ENCODE results near the gene EIF4G1.

Gene EIF4G1

DNA sequence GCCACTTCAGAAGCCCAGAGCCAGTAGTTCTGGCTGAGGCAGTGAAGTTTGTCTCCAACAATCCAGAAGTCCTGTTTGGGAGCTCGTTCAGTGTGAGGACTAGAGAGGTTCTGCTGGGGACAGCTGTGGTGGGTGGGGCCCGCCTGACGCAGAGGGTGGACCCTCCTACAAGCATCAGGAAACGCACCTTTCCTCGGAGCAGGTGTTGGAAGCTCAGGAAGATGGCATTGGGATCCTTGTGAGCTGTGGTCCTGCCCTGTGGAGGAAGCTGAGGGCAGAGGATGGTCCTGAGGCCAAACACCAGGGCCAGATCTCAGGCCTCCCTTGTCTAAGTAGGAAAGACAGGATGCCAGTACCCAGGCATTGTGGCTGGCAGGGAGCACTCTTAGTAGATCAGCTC is 58.5 kb downstream of the EIF4G1 start:
- DNase-seq: no peak

DNA sequence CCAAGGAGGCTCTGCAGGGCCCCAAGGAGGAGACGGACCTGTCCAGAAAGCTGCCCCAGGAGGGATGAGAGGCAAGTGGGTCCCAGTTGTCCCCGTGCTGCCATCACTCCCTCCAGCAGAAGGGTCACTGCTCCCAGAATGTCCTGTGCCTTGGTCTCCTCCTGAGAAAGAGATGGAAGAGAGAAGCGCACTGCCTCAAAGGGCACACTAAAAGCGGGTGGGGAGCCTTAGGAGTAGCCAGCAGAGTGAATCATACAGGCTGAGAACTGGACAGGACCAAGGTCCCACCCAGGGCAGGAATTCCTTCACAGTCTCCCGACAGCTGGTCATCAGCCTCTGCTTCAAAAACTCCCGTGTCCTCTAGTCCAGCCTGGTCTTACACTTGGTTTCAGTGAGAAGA is 59.0 kb downstream of the EIF4G1 start:
- DNase-seq: no peak

DNA sequence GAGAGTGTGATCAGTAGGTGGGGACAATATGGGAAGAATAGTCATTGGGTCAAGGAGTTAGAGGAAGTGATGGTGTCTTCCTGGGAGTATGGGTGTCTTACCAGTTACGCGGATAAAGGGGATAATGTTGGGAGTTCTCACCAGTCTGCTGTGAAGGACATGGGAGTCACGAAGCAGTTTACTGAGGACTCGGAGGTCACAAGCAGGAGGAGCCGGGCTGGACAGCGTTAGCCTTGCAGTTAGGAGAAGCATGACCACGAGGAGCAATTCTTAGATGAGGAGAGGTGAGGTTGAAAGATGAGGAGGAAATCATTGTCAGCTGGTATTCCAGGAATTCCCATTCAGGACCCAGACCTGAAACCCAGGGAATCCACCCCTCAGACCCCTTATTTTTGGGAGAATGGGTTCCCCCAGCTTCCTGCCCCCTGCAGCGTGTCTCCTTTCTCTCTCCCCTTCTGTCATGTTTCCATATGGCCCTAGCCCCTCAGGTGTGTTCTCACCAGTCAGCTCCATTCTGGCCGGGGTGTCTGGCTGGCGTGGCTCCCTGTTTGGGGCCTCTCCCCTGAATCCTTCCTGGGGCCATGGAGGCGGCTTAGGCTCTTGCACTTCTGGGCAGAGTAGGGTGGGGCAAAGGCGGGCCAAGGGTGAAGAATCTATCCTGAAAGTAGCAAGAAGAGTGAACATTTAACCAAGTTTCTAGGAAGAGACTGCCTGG is 61.5 kb downstream of the EIF4G1 start:
- DNase-seq: no peak

DNA sequence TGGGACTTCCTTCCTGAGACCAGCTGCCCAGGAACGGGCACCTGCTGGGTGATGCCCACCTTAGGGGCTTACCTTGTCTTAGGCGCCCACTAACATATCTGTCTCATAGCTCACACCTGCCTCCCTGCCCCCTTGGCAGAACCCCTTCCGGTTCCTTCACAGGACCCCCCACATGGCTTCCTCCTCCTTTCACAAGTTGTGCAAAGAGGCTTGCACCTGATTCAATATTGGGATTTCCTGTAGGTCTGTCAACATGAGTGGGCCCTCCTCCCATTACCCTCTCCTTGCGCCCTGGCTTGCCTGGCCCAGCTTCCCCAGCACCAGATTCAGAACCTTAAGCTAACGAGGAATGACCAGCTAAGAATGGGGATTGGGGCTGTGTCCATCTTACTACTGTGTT is 63.0 kb downstream of the EIF4G1 start:
- DNase-seq: no peak

DNA sequence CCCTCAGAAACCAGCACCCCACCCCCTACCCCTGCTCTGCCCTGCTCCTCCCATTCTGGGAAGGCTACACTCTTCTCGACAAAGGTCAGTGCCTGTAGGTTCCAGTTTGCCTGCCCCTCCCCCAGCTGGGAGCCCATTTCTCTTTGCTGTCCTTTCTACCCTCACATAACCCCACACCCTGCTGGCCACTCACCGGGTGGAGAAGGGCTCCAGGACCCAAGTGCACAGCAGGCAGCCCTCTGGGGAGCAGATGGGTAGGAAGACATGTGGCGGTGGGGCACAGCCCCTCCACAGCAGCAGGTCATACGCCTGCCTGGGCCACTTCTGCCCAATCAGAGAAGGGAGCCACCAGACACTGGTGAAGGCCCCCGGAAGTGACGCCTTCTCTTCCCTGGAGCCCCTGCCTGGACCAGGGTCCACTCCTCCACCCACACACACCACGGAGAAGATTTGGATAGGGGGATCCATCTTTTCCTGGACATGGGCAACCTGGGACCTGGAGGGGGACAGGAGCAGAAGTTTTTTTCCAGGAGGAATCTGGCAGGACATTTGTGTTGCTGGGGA is 63.6 kb downstream of the EIF4G1 start, which contains the start of gene THPO:
Gene THPO, minus strand, starts transcription at position 326 of the 564 bp plus-strand sequence. CDS start 1,948 bp downstream, outside the sequence.
- DNase-seq: no peak

DNA sequence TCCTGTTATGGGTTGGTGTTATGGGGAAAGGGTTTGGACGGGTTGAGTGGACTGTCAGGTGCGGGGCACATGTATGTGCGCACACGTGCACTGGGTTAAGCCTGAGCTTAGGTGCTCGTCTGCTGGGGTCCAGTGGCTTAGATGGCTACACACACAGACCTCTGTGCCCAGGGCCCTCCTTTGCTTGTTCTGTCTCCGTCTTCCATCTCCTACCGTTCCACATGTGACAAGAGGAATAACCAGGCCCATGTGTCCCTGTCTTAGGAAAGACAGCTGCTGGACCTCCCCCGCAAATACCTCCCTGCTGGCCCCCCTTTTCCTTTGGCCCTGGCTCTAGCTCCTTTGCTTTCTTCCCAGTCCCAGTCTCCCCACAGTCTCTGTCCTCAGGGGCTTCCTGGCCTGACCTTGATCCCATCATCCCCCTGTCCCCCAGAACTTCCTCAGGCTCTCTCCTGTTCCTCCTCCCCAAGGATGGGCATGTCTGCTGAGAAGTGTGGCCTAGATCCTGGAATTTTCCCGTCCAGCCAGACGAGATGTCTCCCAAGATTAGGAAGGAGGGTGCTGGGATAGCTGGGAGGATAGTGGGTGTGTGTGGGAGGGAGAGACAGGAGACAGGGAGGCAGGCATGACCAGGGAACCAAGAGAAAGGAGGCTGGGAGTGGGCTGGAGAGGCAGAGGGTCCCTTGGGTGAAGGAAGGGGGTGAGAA is 64.4 kb downstream of the EIF4G1 start:
- DNase-seq: no peak

DNA sequence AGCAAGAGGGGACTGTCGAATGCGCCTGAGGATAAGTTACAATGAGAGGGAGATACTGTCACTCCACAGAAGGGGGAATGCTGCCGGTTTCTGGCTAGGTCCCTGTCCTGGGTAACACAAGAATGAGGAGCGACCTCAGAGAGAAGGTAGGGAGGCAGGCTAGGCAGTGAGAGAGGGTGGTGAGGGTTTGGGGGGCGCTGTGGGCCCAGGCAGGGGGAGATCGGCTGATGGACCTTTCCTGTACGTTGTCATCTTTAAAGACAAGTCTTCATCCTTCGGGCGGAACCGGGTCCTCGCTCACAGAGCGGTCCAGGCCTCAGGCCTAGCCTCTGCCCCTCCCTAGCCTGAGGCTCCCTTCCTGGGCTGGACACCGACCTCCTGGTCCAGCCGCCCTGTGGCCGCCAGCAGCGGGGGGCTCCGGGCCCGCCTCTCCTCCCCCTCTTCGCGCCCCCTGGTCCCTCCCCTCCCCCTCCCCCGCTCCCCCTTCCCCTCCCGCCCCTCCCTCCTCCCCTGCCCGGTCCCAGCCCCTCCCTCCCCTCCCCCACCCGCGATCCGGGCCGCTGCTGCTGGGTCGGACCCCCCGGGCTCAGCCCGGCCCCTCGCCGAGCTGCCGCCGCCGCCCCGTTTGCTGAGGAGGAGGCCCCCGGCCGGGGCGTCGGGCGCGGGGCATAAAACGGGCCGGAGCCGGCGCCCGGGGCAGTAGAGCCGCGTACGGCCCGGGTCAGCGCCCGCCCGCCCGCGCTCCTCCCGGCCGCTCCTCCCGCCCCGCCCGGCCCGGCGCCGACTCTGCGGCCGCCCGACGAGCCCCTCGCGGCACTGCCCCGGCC is 65.2 kb downstream of the EIF4G1 start, which contains the start of gene CHRD:
Gene CHRD, plus strand, starts transcription at position 697 of the 827 bp plus-strand sequence. CDS start 265 bp downstream, outside the sequence.
- no peak for DNase-seq

DNA sequence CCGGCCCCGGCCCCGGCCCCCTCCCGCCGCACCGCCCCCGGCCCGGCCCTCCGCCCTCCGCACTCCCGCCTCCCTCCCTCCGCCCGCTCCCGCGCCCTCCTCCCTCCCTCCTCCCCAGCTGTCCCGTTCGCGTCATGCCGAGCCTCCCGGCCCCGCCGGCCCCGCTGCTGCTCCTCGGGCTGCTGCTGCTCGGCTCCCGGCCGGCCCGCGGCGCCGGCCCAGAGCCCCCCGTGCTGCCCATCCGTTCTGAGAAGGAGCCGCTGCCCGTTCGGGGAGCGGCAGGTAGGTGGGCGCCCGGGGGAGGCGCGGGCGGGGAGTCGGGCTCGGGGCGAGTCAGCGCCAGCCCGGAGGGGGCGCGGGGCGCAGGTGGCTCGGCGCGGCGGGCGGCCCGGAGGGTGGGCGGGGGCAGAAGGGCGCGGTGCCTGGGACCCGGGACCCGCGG is 65.8 kb downstream of the EIF4G1 start:
- DNase-seq: no peak

DNA sequence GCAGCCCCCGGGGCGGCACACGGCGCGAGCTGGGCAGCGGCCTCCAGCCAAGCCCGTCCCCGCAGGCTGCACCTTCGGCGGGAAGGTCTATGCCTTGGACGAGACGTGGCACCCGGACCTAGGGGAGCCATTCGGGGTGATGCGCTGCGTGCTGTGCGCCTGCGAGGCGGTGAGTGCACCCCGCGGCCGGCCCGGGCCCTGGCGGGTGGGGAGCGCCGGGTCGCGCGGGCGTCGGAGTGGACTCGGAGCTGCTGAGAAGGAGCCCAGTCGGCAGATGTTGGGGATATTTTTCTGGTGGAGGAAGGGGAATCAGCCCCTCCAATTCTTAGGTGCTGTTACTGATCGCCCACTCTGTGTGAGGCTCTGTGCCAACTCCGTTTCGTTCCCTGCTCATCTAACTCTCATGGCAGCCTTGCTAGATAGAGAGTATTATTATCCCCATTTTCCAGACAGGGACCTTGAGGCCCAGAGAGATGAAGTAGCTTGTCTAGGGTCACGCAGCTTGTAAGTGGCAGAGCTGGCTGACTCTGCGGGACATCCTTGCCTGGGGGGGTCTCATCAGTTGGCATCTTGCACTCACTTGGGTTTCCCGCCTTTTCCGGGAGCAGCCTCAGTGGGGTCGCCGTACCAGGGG is 66.3 kb downstream of the EIF4G1 start:
- no peak for DNase-seq

DNA sequence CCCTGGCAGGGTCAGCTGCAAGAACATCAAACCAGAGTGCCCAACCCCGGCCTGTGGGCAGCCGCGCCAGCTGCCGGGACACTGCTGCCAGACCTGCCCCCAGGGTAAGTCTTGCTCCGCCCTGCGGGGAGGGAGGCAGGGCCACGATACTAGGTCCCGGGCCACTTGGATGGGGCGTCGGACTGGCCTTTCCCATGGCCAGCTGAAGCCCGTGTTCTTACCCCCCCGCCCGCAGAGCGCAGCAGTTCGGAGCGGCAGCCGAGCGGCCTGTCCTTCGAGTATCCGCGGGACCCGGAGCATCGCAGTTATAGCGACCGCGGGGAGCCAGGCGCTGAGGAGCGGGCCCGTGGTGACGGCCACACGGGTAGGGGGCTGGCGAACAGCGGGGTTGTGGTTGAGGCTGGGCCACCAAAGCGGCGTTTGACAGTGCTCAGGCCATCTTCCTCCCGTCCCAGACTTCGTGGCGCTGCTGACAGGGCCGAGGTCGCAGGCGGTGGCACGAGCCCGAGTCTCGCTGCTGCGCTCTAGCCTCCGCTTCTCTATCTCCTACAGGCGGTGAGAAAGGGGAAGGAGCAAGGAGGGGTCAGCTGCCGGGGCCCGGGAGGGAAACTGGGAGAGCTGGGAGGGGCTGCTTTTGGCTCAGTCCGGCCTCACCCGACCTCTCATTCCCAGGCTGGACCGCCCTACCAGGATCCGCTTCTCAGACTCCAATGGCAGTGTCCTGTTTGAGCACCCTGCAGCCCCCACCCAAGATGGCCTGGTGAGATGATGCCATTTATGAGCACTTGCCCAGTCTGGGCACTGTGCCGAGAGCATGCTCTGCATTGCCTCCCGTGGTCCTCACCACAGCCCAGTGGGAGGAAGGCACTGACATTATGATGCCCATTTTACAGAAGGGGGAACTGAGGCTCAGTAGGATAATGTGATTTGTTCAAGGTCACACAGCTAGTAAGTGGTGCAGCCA is 67.1 kb downstream of the EIF4G1 start:
- DNase-seq: no peak

DNA sequence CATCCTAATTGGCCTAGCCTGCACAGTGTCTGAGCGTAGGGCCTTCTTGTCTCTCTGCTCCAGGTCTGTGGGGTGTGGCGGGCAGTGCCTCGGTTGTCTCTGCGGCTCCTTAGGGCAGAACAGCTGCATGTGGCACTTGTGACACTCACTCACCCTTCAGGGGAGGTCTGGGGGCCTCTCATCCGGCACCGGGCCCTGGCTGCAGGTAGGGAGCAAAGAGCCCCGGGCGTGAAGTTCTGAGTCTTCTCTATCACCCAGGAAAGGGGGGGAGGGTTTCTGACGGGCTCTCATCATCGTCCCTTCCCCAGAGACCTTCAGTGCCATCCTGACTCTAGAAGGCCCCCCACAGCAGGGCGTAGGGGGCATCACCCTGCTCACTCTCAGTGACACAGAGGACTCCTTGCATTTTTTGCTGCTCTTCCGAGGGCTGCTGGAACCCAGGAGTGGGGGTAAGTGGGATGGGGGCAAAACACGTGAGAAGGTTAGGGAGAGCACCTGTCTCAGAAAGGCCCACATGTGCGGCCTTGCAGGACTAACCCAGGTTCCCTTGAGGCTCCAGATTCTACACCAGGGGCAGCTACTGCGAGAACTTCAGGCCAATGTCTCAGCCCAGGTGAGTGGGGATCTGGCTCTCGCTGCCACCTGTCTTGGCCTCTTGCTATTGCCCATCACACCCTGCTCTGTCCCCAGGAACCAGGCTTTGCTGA is 68.1 kb downstream of the EIF4G1 start:
- DNase-seq: no peak

DNA sequence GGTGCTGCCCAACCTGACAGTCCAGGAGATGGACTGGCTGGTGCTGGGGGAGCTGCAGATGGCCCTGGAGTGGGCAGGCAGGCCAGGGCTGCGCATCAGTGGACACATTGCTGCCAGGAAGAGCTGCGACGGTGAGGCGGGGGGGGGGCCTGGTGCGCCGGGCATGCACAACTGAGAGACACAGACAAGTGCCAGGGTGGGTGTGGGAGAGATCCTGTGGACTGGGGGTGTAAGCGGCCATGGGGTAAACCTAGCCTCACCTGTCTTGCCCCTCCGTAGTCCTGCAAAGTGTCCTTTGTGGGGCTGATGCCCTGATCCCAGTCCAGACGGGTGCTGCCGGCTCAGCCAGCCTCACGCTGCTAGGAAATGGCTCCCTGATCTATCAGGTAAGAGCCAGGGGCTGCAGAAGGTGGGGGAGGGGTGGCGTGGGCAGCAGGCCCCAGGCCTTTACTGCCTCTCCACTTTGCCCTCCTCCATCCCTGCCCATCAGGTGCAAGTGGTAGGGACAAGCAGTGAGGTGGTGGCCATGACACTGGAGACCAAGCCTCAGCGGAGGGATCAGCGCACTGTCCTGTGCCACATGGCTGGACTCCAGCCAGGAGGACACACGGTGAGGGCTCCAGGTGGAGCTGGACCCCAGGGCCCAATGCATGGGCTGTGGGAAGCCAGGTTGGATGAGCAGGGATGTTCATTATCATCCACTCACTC is 68.8 kb downstream of the EIF4G1 start:
- no peak for DNase-seq

DNA sequence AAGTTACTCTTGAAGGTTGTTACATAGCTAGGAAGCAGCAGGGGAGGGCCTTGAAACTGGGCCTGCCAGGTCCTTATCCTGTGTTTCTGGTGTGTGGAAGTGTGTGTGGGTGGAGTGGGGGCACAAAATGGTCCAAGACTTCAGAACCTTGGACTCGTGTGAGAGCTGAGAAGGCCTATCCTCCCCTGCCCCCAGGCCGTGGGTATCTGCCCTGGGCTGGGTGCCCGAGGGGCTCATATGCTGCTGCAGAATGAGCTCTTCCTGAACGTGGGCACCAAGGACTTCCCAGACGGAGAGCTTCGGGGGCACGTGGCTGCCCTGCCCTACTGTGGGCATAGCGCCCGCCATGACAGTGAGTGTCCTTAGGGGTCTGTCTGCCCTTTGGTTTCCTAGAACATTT is 69.9 kb downstream of the EIF4G1 start:
- no peak for DNase-seq
